Measurements from ENCODE around the gene CCDC197.

The CCDC197 gene

DNA sequence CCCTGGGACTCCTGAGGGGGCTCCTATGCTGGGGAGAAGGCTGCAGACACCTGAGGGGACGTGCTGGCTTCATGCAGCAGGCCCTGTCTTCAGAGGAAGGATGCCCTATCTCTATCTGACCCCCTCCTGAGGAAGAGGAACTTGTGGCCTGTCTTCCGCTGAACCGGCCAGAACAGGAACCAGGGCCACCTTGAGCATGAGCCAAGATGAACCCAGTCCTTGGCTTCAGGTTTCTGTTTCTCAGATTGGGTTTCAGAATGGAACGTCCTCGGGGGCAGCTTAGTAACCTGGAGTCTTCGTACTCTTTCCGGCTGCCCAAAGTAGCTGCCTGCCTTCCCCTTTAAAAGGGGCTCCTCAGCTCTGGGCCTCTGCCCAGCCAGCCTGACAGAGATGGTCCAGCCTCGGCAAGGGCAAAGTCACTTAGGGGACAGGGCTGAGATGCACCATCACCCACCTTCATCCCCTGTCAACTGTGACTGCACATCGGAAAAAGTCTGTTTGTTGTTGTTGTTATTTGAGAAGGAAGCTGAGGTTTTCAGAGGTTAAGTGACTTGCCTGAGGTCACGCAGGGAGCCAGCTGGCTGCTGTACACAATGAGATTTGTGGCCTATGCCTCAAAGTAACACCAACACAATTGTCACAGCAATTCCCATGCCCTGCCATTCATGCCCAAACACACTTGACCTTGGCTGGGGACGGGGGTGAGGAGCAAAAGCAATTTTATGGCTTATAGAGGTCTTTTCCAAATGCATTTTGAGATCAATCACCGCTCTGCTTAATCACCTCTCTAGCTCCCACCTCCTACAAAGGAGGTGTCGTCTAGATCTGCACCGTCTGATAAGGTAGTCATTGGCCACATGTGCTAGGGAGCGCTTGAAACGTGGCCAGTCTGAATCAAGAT lies 34.1 kb upstream of the CCDC197 start:
- peak; percentile 68 to 73 for DNase-seq

DNA sequence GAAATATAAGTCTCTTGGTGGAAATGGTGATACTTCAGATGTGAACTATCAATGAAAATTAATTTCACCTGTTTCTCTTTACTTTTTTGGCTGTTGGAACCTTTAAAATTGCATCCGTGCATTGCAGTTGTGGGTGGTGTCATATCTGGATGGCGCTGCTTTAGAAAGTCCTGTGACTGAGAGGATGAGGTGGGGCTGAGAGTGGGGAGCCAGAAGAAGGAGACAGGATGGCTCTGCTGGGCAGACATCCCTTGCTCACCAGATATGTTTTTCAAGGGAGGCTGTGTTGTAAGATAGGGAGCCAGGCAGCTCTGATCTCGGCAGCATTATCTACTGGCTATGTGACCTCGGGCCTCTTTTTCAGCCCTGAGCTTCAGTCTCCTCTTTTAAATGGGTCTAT lies 33.4 kb upstream of the CCDC197 start:
- no peak for DNase-seq

DNA sequence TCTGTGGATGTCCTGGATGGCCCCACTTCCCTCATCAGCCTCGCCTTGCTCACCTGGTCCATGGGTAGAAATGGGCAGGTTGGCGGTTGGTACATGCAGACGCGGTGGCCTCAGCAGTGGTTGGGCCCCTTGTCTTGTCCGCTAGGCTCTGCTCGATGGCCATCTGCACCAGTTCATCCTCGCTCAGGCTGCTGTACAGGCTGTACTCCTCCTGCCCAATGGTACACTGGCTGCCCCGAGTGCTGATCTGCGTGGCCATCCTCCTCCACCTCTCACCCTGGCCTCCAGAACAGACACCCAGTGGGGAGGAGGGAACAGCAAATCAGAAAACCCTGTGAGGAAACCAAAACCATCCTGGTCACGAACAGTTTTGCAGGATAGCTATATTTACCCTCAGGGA lies 32.8 kb upstream of the CCDC197 start:
- no peak for DNase-seq

DNA sequence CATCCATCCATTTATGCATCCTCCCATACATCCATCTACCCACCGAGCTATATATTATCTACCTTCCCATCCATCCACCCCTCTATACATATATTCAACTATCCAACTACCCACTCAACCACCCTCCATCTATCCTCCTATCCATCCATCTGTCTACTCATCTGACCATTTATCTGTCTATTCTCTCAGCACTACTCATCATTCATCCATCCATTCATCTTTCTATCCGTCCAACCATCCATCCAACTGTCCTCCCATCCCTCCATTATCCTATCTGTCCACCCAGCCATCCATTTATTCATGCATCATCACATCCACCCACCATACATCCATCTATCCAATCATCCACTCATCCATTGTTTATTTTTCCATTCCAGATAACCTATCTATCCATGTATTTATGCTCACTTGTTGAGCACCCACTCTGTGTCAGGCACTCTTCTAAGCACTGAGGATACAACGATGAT lies 32.2 kb upstream of the CCDC197 start:
- no peak for DNase-seq

DNA sequence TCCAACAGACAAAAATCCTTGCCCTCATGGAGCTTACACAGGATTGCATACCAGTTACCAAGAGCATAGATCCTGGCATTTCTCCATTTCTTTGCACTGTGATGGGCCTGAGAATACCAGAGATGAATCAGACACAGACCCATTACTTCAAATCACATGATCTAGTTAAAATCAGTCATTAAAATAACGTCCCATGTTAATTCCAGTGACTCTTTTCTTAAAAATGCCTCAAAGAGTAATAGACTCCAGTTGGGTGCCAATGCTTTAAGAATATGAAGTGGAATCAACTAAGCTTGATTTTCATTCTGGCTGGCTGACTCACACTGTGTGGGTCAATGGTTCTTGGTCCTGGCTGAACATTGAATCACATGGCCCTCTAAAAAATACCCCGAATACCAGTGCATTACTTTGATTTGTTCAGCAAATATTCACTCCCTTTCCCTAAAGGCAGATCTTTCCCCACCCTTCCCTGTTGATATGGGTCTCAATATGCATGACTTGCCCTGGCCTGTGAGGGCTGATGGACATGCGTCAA lies 31.7 kb upstream of the CCDC197 start:
- DNase-seq: no peak

DNA sequence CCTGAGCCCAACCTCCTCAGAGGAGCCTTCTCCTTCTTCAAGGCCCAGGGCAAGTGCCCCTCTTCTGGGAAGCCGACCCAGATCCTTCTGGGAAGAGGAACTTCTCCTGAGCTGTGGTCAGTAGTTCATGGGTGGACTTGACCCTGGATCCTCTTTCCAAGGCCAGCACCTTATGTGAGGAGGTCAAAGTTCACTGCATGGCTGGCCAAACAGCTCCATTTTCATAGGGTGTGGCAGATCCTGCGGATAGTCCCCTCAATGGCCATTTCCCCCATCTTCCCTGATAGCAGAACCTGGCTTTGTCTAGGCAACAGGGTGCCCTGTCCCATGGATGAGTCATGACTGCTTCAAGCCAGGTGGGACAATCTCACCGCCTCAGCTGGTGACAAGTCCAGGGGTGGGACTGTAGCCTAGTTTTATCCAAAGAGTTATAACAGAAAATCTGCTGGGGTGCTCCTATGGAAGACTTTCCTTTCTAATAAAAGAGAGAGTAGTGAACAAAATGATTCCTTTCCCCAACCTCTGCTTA lies 31.1 kb upstream of the CCDC197 start:
- no peak for DNase-seq

DNA sequence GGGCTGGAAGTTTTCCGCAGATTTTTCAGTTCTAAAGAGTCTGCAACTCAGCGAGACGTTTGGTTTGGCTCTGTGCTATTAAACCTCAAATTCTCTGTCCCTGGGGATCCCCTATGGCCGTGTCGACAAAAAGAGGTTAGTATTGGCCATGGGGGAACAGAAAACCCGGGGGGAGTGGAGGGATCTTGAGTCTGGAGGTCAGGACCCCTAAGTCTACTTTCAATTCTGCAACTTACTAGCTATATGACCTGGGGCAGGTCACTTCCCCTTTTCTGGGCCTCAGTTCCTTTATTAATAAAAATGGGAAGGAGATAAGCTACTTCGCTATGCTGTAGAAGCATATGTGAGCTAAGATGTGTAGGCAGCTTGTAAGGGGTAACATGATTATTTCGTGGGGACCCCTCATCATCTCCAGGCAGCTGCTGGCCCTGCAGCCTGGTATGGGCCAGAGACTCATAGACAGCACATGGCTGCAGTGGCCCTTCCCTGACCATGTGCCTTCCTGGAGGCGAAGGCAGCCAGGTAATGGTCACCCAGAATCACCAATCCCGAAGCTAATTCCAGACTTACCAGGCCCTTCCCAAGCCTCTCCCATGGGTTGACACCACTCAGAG lies 29.4 kb upstream of the CCDC197 start:
- DNase-seq: peak in 1 of 2 donors; percentile 60

DNA sequence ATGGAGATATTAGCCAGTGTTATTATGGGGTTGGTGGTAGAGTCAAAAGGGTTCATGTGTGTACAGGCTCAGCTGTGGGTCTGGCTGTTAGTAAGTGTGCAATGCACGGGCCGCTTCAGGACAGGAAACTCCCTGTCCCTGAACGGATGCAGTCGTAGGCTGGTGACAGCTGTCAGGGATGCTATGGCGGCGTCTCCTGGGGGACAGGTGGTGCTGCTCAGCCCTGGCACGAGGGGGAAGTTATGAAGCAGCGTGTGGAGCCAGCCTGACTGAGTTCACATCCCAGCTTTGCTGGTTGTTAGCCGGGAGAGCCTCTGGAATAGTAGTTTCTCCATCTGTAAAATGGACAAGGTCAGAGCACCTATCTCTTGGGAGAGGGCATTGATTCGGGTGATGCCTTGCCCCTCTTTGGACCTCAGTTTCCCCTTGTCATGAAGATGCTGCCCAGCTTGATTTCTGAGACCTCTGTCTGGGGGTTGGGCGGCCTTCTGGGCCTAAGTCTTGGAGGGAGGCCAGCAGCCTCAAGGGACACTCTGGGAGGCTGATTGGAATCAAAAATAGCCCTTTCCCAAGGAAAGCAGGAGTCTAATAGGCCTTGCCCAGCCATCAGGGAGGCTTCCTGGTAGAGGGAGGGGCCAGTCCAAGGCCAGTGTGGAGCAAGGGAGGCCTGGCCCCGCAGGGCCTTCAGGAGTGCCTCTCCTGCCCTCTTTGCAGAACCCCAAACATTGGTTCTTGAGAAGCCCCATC lies 27.8 kb upstream of the CCDC197 start:
- peak in 1 of 2 donors; percentile 39 for DNase-seq

DNA sequence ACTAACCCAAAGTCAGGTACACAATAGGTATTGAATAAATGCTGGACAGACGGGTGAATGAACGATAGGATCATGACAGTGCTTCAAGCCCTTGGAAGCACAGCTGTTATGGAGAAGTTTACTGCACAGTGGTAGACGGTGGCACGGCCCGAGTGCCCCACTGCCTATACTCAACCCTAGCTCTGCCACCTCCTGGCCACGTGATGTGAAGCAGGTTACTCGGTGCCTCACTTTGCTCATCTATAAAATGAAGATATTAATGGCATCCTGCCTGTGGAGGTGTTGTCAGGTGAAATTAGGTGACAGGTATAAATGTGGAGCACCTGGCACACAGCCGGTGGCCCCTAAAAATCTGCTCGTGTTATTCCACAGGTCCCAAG lies 26.5 kb upstream of the CCDC197 start:
- peak; percentile 78 to 80 for DNase-seq

DNA sequence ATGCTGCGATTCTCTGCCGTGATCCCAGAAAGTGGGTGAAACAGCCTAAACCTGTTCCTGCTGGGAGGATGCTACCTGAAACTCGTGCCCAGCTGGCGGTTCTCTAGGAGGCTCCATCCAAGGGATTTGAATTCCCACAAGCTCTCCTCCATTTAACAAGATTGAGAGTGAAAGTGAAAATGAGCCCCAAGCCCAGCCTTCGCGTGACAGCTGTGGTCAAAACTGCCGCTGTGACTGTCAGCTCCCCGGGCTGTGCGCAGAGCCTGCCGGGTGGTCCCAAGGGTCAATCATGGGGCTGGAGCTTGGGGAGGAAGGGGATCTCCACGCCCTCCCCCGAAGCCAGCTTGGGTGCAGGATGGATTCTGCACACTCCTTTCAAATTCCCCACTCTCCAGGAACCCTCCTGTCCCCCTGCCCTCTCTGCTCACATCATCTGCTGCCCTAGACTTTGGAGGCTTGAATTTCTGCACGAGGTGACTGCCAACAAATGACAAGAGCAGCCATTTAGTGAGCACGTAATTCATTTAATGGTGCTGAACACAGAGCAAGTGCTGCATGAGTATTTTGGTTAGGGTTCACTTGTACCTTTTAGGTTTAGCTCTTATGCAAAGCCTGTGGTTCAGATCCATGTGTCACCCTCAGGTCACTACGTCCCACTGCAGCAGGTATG lies 26.0 kb upstream of the CCDC197 start:
- peak; percentile 48 to 50 for DNase-seq

DNA sequence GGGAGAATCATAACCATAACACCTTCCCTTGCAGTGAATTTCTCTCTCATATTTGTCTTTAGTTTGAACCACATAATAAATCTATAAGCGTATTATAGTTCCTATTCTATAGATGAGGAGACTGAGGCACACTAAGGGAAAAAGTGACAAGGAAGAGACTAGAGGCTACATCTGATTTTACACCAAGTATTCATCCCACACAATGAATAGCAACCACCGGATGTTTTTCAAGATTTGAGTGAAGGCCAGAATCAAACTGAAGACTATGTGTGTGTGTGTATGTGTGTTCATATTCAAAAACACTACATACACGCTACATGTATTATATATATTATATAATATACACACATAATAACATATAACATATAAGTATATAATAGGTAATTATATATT lies 25.5 kb upstream of the CCDC197 start:
- no peak for DNase-seq

DNA sequence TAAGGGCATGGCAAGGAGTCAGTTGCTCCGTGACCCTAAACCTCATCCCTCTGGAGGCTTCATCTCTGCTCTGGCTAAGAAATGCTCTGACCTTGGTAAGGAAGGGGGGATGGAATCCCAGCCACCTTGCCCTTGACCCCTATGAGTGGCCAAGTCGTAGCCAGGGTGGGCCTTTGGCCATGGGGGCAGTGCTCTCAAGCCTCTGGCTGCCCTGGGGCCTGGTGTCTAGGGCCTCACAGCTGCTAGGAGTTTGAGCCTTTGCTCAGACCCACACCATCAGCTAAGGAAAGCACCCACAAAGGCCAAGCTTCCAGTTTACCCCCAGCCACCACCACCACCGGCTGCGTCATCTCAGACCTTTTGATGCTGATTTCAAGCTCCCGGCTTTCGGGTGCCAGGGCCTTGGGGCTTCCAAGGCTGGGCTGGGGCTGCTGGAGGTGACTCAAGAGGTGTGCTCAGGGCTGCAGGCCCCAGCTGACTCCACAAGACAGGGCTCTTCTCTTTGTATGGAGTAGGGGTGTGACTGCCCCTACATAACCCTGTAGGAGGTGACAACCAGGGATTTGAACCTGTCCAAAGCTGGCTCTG lies 24.4 kb upstream of the CCDC197 start:
- DNase-seq: no peak

DNA sequence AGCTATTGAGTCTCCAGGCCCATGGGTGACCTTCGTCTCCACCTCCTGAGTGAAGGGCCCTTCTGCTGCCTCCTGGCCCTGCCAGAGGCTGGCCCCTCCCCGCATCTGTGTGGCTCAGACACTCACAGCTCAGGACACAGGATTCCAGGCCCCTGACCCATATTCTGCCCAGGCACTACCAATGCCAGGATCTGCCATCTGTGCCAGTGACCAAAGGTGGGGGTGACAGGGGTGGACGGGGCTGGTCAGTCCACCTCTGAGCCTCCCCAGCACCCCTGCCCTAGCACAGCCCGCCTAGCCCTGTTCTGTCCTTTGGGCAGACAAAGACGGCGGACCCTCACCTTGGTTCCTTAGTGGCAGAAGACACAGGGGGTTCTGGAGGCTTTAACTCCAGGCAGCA lies 23.5 kb upstream of the CCDC197 start:
- no peak for DNase-seq

DNA sequence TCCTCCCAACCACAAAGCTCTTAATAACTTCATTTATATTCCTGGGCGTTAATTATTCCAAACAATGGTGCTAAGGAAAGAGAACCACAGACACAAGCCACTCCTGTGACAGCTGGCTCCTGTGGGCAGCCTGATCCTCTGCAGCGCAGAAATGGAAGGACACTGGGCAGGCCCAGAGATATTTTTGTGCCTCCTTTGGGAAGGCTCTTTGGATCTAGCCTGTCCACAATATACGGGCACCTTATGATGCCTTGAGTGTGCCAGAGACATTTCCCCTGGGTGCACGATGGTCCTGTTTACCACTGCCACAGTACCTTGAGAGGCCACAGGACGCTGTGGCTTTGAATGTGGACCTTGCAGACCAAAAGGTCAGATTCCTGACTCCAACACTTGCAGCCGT lies 22.8 kb upstream of the CCDC197 start:
- DNase-seq: no peak

DNA sequence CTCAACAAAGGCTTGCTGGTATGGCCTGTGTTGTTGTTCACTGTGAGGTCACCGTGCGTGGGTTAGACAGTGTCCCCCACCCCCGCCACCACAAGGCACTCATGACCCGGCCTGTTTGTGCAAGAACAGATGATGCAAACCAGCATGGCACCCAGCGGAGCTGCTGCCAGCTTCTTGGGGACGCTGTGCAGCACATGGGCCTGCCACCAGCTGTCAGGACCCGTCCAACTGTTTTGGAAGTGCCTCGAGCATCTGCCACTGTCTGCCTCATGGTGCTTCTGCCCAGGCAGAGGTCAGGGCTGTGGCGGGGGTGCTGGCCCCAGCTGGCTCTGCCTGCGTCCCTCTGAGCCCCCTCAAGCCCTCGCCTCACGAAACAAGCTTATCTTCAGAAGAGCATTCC lies 22.3 kb upstream of the CCDC197 start:
- DNase-seq: no peak

DNA sequence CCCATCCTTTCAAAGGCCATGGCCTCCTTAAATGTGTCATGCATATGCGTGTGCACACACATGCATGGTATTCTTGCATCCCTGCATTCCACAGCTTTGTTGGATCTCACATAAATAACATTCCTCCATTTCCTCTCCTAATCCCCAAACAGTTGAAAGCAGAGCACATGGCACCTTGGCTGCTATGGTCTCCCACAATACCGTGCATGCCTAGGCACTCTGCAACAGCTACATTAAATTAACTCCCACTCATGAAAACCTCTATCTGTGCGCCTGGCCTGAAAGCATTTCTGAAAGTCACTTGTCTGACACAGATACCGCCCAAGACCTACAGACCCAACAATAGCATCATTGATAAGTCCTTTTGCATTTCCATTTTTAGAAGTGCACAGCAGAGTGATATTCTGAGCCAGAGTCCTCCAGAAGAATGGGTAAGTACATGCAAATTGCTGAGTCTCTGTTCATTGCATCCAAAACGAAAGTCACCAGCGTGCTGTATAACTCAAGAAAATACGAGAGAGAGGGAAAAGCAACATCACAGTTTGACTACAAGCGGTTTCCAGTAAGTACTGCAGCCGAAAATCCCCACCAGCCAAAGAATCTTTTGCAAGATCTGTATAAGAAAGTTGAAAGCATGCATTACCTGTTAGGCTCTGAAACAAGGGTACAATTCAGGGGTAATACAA lies 21.2 kb upstream of the CCDC197 start:
- DNase-seq: no peak

DNA sequence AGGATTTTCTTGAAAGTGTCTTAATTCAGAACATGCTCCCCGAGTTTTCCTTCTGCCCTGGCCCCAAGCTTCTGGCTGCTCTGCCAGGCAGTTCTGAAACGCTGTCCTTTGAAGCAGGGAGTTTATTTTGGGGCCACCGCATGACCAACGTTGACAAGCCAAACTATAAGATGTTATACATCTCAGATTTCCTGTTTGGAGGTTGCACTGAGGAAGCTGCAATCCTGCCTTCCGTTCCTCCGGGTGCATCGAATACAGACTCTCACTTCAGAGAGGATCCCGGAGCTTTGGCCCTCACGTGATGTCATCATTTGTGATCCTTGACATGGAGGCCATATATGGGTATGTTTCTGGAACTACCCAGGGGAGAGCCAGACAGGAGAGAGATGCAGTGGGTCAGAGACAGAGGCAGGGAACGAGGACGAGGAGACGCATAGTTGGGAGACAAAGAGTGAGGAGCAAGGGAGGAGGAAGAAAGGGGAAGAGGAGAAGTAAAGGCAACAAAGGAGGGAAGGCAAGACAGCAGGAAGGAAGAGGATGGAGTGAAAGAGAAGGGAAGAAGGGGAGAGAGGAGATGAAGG lies 20.5 kb upstream of the CCDC197 start, which contains the start of gene ASB2:
Gene ASB2, minus strand, starts transcription at position 94 of the 581 bp plus-strand sequence. CDS start 12,031 bp downstream, outside the sequence.
- DNase-seq: no peak

DNA sequence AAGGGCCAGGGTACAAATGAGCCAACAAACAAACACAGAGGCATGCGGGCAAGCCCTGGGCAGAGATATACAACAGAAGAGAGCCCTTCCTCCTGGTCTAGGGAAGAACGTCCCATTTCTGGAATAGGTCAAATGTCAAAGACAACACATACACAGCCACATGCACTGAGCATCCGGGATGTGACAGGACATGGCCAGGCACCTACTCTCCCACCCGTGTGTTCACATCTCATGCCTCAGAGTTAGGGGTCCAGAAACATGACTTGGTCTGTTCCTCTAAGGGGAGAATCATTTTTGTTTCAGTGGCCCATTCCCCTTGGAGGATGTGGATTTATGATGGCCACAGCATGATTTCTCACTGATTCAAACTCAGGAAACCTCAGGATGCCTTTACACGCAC lies 19.9 kb upstream of the CCDC197 start:
- DNase-seq: no peak

DNA sequence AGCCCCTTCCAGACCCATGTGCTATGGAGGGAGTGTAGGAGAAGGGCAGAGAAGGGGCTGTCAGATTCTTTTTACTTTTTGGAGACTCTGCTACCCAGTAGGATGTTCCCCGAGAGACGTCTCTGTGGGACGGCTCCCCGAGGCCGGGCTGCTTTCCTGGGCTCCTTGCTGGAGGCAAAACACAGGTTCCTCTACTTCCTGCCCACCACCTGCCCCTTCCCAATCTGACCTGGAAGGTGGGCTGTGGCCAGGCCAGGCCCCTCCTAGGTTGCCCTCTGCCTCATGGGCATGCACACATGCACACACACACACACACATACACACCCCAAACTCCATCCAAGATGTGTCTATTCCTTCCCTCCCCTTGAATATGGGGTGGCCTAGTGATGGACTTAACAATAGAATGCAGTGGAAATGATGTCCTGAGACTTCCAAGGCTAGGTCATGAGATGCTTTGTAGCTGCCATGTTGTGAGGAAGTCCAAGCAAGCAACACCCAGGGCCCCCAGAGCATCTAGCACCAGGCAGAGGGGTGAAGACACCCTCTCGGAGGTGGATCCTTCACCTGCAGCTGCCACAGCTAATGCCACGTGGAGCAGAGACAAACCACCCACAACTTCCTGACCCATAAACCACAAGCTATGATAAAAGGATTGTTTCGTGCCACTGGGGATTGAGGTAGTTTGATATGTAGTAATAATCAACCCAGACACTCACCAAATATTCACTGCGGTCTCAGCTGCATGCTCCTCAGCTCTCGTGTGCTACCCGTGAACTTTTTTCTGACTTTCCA lies 19.1 kb upstream of the CCDC197 start:
- peak; percentile 77 to 78 for DNase-seq

DNA sequence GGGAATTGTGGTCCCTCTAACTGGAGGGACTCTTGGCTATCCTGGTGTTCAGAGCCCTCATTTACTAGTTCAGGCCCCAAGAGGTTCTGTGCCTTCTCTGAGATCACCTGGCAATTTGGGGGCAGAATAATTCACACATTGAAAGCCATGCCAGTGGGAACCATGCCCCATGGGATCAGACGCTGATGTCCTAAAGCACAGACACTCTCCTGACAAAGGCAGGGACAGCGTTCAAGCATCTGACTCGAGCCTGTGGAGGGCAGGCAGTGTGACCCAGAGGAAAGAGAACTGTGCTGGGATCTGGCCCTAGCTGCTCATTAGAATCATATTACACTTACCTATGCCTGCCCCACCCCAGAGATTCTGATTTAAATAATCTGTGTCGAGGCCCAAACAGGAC lies 18.4 kb upstream of the CCDC197 start:
- no peak for DNase-seq

Measured in CD4-positive, alpha-beta T cell treated with Interleukin-1 beta for 1 hour (primary cell).